Activated CD4-positive, alpha-beta memory T cell treated with anti-CD3 and anti-CD28 coated beads for 36 hours (primary cell): ENCODE measurements around the gene MPHOSPH10. TPM values are rescaled to one million over a fixed set of nuclear protein-coding genes. Genes with fewer than 3 reads are reported as not detected.
"Not testable (repeated sequence)": the region's sequence is repeated elsewhere in the genome, so short reads cannot be mapped to it uniquely, and the experiment has no call there.

Experiments
- CTCF ChIA-PET: fragments of 350-600 bp; sonication (Branson Sonifier 250); formaldehyde crosslinking; loops from one replicate; lab custom pipeline; 2021; ENCODE audit warnings: antibody characterized with exemption, inconsistent platforms; lab: Charles Lee
- POLR2A ChIA-PET: fragments of 350-600 bp; sonication (Branson Sonifier 250); formaldehyde crosslinking; loops from one replicate; lab custom pipeline; 2021; ENCODE audit warnings: antibody characterized with exemption; lab: Charles Lee
- DNase-seq: peaks from one replicate; pipeline ENCODE4 v3.0.0-alpha.2; 2020
- H3K27ac Mint-ChIP-seq: one replicate; pipeline ENCODE4 v1.8.0; 2021; ENCODE audit warnings: mixed read lengths
- H3K27me3 Mint-ChIP-seq: one replicate; pipeline ENCODE4 v1.8.0; 2021; ENCODE audit warnings: mixed read lengths
- H3K36me3 Mint-ChIP-seq: one replicate; pipeline ENCODE4 v1.8.0; 2021; ENCODE audit warnings: mixed read lengths
- H3K4me1 Mint-ChIP-seq: one replicate; pipeline ENCODE4 v1.8.0; 2021; ENCODE audit warnings: low read depth, mixed read lengths
- H3K4me3 Mint-ChIP-seq: one replicate; pipeline ENCODE4 v1.8.0; 2021; ENCODE audit warnings: mild to moderate bottlenecking, mixed read lengths
- H3K9me3 Mint-ChIP-seq: one replicate; pipeline ENCODE4 v1.8.0; 2021; ENCODE audit warnings: mixed read lengths
- intact Hi-C: fragments of 100-400 bp; cut with micrococcal nuclease; formaldehyde crosslinking; loops from one replicate; pipeline ENCODE4 v1.15.1; 2023
- total RNA-seq, 2 experiments: library from RNA; stranded (reverse); gene quantifications; one replicate each; pipeline ENCODE4 v1.2.3, GENCODE V29; 2021

MPHOSPH10 gene
- total RNA-seq, 2 experiments from 2014 or later = 37.1 to 38.5 TPM

DNA sequence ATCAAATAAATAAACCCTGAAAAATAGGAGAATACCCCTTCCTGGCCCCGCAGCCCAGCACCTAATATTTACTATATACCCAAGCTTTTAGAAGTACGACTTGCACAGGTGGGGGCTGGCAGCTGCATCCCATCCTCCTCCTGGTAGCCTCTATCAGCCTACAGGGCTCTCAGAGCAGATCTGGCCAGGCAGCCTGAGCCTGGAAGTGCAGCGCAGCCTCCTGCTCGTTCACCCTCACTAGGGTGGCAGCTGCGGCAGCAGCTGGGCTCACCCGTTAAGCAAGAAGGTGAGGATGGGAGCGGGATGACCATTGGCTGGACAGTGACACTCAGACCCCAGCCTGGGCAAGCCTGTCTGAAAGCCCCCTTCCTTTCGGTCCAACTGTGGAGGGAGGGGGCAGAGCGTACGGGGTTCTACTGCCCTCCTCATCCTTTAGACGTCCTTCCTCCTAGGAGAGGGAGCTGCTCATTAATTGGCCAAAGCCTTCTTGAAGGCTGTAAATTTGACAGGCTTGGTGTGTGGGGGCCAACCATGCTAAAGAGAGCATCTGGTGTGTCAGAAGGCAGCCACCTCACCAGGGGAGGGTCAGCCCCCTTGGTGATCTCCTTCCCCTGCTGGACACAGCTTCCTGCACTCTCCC lies 23.3 kb downstream of the MPHOSPH10 start:
- DNase-seq = no peak
- Mint-ChIP-seq H3K27me3 (peaks cover 5% of the 10 kb centered on the region), H3K4me3 (no peak overlapping the region), H3K36me3 (peaks cover 8% of the 10 kb centered on the region), H3K27ac (no peak overlapping the region), H3K4me1 (no peaks in the 10 kb centered on the region), H3K9me3 (no peaks in the 10 kb centered on the region)
- ChIA-PET POLR2A (no interaction called here), CTCF (interaction anchor here (1.4 to 3.4 kb wide), 4 partner anchors 10 to 357 kb away, joined by 3 to 17 read pairs (median 6); no protein-coding TSS in a partner anchor)
- intact Hi-C loops = loop anchor here (2.0 to 10.0 kb wide), 2 partner anchors 105 to 141 kb away; no protein-coding TSS in a partner anchor

- Mint-ChIP-seq H3K36me3 (peaks cover 5% of the 10 kb centered on the region), H3K9me3 (no peaks in the 10 kb centered on the region), H3K27me3 (peaks cover 5% of the 10 kb centered on the region), H3K4me1 (no peaks in the 10 kb centered on the region), H3K4me3 (no peak overlapping the region), H3K27ac (no peak overlapping the region)
- intact Hi-C loops = loop anchor here (2.0 to 10.0 kb wide), 2 partner anchors 105 to 141 kb away; no protein-coding TSS in a partner anchor
- ChIA-PET POLR2A (no interaction called here), CTCF (interaction anchor here (1.2 to 3.8 kb wide), 6 partner anchors 10 to 356 kb away, joined by 3 to 21 read pairs (median 6); partner anchors contain the start of gene ZNF638)
- DNase-seq = no peak
Observed at GRCh38 chr2:71154279-71154678, 23.8 kb downstream of the MPHOSPH10 start.

GRCh38 chr2:71154798-71155197 lies 24.4 kb downstream of the MPHOSPH10 start:
- peaks cover 5% of the 10 kb centered on the region for H3K27me3 Mint-ChIP-seq
- H3K4me1 Mint-ChIP-seq = no peaks in the 10 kb centered on the region
- no peak overlapping the region for H3K4me3 Mint-ChIP-seq
- DNase-seq = peak; percentile 54
- ChIA-PET POLR2A (no interaction called here), CTCF (interaction anchor here (0.6 to 3.8 kb wide), 9 partner anchors 10 to 355 kb away, joined by 3 to 21 read pairs (median 5); partner anchors contain the start of gene ZNF638)
- H3K9me3 Mint-ChIP-seq = no peaks in the 10 kb centered on the region
- intact Hi-C loops = loop anchor here (2.0 to 10.0 kb wide), 2 partner anchors 106 to 140 kb away; no protein-coding TSS in a partner anchor
- H3K27ac Mint-ChIP-seq = no peak overlapping the region
- peaks cover 2% of the 10 kb centered on the region for H3K36me3 Mint-ChIP-seq

- Mint-ChIP-seq H3K27ac (no peak overlapping the region), H3K4me3 (no peak overlapping the region), H3K36me3 (no peaks in the 10 kb centered on the region), H3K4me1 (no peaks in the 10 kb centered on the region), H3K27me3 (peaks cover 5% of the 10 kb centered on the region), H3K9me3 (no peaks in the 10 kb centered on the region)
- CTCF ChIA-PET = interaction anchor here (0.7 to 3.8 kb wide), 9 partner anchors 12 to 176 kb away, joined by 3 to 21 read pairs (median 3); partner anchors contain the start of gene ZNF638
- DNase-seq = no peak
- POLR2A ChIA-PET = no interaction called here
- intact Hi-C loops = loop anchor here (2.0 to 10.0 kb wide), 2 partner anchors 107 to 139 kb away; no protein-coding TSS in a partner anchor
Observed at GRCh38 chr2:71155846-71156245, 25.4 kb downstream of the MPHOSPH10 start.

DNA sequence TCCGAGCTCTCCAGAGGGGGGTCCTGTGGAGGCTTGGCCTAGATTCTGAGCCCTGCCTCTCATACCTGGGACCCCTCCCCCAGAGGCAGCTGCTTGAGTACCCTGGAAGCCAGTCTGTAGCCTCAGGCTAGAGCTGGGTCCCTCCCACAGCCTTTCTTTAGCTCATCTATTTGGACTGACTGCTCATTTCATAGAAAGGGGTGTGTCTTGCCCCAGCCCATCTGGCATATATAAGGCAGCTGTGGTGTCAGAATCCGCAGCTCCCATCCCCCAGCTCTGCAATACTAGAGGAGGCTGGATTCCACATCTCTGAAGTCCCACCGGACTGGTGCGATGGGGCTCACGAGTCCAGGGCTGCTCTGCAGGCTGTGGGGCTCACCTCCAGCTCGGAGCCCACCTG lies 26.1 kb downstream of the MPHOSPH10 start:
- Mint-ChIP-seq H3K4me3 (no peak overlapping the region), H3K27me3 (peaks cover 5% of the 10 kb centered on the region), H3K27ac (no peak overlapping the region), H3K36me3 (no peaks in the 10 kb centered on the region), H3K4me1 (no peaks in the 10 kb centered on the region), H3K9me3 (no peaks in the 10 kb centered on the region)
- ChIA-PET POLR2A (no interaction called here), CTCF (interaction anchor here (0.8 to 3.8 kb wide), 7 partner anchors 12 to 354 kb away, joined by 3 to 21 read pairs (median 5); partner anchors contain the start of gene ZNF638)
- intact Hi-C loops = loop anchor here (10.0 kb wide), 1 partner anchor 138 kb away; no protein-coding TSS in a partner anchor
- no peak for DNase-seq

- POLR2A ChIA-PET = no interaction called here
- Mint-ChIP-seq H3K4me1 (no peaks in the 10 kb centered on the region), H3K9me3 (no peaks in the 10 kb centered on the region), H3K27ac (no peak overlapping the region), H3K4me3 (no peak overlapping the region), H3K36me3 (no peaks in the 10 kb centered on the region), H3K27me3 (peaks cover 5% of the 10 kb centered on the region)
- DNase-seq = peak; percentile 66
- CTCF ChIA-PET = interaction anchor here (0.8 to 3.8 kb wide), 8 partner anchors 13 to 353 kb away, joined by 3 to 21 read pairs (median 5); partner anchors contain the start of gene ZNF638
- intact Hi-C loops = loop anchor here (1.0 to 10.0 kb wide), 2 partner anchors 138 to 353 kb away; no protein-coding TSS in a partner anchor
Observed at GRCh38 chr2:71157124-71157793, 26.8 kb downstream of the MPHOSPH10 start.

DNA sequence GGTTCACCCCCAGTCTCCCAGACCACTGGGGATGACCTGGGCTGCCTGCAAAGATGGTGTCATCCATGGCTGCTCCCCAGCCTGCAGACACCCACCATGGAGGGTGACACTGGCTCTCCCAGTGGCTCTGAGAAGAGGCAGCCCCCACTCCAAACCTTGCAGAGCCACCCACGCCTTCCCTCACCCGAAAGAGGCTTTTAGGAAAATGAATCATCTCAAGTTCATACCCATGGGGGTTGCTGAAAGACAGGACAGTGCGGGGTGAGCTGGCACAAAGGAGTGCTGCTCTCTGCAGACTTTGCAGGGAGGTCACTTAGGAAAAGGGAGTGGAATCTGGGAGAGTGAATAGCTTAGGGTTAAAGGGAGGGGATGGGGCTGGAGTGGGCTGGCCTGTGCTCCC lies 36.4 kb downstream of the MPHOSPH10 start:
- H3K4me3 Mint-ChIP-seq = no peak overlapping the region
- H3K4me1 Mint-ChIP-seq = peaks cover 3% of the 10 kb centered on the region
- H3K27me3 Mint-ChIP-seq = peaks cover 3% of the 10 kb centered on the region
- H3K27ac Mint-ChIP-seq = no peak overlapping the region
- H3K36me3 Mint-ChIP-seq = no peaks in the 10 kb centered on the region
- CTCF ChIA-PET = no interaction called here
- peak; percentile 25 for DNase-seq
- POLR2A ChIA-PET = no interaction called here
- H3K9me3 Mint-ChIP-seq = no peaks in the 10 kb centered on the region
- intact Hi-C loops = no loop called here

- DNase-seq = no peak
- CTCF ChIA-PET = no interaction called here
- Mint-ChIP-seq H3K9me3 (no peaks in the 10 kb centered on the region), H3K27ac (no peak overlapping the region), H3K36me3 (no peaks in the 10 kb centered on the region), H3K4me1 (peaks cover 3% of the 10 kb centered on the region), H3K4me3 (no peak overlapping the region), H3K27me3 (peaks cover 2% of the 10 kb centered on the region)
- intact Hi-C loops = no loop called here
- POLR2A ChIA-PET = no interaction called here
Observed at GRCh38 chr2:71173096-71173495, 42.7 kb downstream of the MPHOSPH10 start.

DNA sequence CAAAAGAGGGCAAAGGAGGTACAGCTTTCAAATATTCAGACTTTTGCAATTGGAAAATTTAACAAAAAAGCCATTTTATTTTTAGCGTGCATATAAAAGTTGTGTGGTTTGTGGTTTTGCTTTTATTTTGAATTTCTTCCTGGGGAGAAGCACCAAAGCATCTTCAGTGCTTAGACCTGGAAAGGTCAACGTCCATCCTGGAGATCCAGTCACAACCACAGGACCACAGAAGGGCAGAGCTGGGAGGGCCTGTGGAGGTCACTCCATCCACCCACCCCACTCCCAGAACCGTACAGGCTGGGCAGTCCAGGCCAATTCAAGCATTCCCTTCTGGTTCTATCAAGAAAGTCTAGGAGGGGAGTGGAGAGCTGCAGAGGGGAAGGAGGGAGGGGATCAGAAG lies 43.8 kb downstream of the MPHOSPH10 start:
- intact Hi-C loops = no loop called here
- no peak for DNase-seq
- Mint-ChIP-seq H3K27me3 (peaks cover 2% of the 10 kb centered on the region), H3K4me3 (no peak overlapping the region), H3K9me3 (no peaks in the 10 kb centered on the region), H3K27ac (no peak overlapping the region), H3K36me3 (no peaks in the 10 kb centered on the region), H3K4me1 (peaks cover 3% of the 10 kb centered on the region)
- POLR2A ChIA-PET = no interaction called here
- CTCF ChIA-PET = no interaction called here

DNA sequence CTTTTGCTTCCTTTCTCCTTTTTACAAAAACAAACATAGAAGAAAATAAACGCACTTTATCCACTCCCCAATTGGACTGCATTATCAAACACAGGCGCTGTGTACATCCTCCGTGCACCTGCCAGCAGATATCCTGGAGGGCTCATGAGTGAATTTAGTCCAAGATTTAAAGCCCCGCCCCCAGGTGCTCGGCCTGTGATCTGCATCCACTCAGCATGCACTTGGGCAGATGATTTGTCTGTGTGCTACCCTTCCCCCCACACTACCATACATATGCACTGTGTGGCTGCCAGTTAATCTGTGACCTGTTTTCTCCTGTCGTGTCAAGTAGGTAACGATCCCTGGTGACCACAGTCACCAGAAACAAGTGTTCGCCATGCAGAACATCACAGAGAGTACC lies 48.4 kb downstream of the MPHOSPH10 start:
- H3K4me3 Mint-ChIP-seq, H3K9me3 Mint-ChIP-seq, intact Hi-C loops, CTCF ChIA-PET, H3K4me1 Mint-ChIP-seq, H3K27me3 Mint-ChIP-seq, POLR2A ChIA-PET, H3K36me3 Mint-ChIP-seq, H3K27ac Mint-ChIP-seq, DNase-seq: not testable (repeated sequence)

DNA sequence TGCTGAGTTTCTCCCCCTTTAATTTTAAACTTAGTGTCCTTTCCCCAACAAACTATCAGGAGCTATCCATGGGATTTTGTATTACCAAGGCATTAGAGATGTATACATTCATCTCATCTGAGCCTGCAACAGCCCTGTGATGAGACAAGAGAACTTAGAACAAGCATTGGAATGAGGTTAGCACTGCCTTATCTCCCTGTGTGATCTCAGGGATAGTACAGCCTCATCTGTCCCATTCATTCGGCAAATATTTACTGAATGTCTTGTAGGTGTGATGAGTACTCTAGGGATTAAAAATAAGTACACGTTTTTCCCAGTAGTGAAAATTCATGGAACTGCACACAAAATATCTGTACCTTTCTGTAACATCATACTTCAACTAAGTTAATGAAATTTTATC lies 50.9 kb downstream of the MPHOSPH10 start:
- ChIA-PET POLR2A (no interaction called here), CTCF (no interaction called here)
- Mint-ChIP-seq H3K27me3 (peaks cover 2% of the 10 kb centered on the region), H3K27ac (no peak overlapping the region), H3K36me3 (no peaks in the 10 kb centered on the region), H3K4me3 (no peak overlapping the region), H3K9me3 (no peaks in the 10 kb centered on the region), H3K4me1 (no peaks in the 10 kb centered on the region)
- DNase-seq = no peak
- intact Hi-C loops = no loop called here
